Common myeloid progenitor, CD34-positive (primary cell): ENCODE measurements around the gene HEXIM1.
A peak's percentile ranks its signal among the peaks of the same experiment; 100 is the strongest.
"Not testable (repeated sequence)": the region's sequence is repeated elsewhere in the genome, so short reads cannot be mapped to it uniquely, and the experiment has no call there.

Source experiments
- CTCF ChIA-PET: fragments of 350-600 bp; sonication (Branson Sonifier 250); formaldehyde crosslinking; loops from one replicate; lab custom pipeline; 2021; ENCODE audit warnings: antibody characterized with exemption; lab: Charles Lee
- POLR2A ChIA-PET: fragments of 350-600 bp; sonication (Branson Sonifier 250); formaldehyde crosslinking; loops from one replicate; lab custom pipeline; 2021; ENCODE audit warnings: antibody characterized with exemption; lab: Charles Lee
- DNase-seq, 3 donors: peaks; one replicate each; pipeline versions ENCODE4 v3.0.0 to v3.0.0-alpha.2; 2013
- H3K27ac ChIP-seq, 2 experiments: 1 replicate in 1 of 2; 2 replicates in 1 of 2; pipeline ENCODE4 v1.7.0; 2013; ENCODE audit warnings: inconsistent platforms in 2 of 2, low read length in 2 of 2, mild to moderate bottlenecking in 2 of 2, low read depth in 1 of 2, moderate library complexity in 1 of 2; ENCODE audit not compliant: severe bottlenecking in 2 of 2, insufficient read depth in 1 of 2, poor library complexity in 1 of 2
- H3K27me3 ChIP-seq, 5 experiments: replicated peaks in 2 of 5; 1 replicate in 3 of 5; 2 replicates in 2 of 5; pipeline versions ENCODE4 v1.6.1 to v1.7.0; 2013; ENCODE audit warnings: low read length in 4 of 5, mild to moderate bottlenecking in 2 of 5, moderate library complexity in 2 of 5, inconsistent platforms in 1 of 5; ENCODE audit not compliant: insufficient read depth in 5 of 5, control insufficient read depth in 4 of 5
- H3K36me3 ChIP-seq, 4 experiments: 1 replicate in 2 of 4; 2 replicates in 2 of 4; pipeline versions ENCODE4 v1.6.1 to v1.7.0; 2013; ENCODE audit warnings: low read length in 3 of 4, control low read depth in 1 of 4, mild to moderate bottlenecking in 1 of 4; ENCODE audit not compliant: control insufficient read depth in 4 of 4, insufficient read depth in 4 of 4
- H3K4me1 ChIP-seq, 4 experiments: 1 replicate in 3 of 4; 2 replicates in 1 of 4; pipeline versions ENCODE4 v1.6.1 to v1.7.1; 2013; ENCODE audit warnings: low read length in 3 of 4, mild to moderate bottlenecking in 3 of 4, control low read depth in 1 of 4, inconsistent platforms in 1 of 4, moderate library complexity in 1 of 4; ENCODE audit not compliant: control insufficient read depth in 4 of 4, insufficient read depth in 4 of 4; ENCODE audit errors: control extremely low read depth in 1 of 4
- H3K4me3 ChIP-seq, 7 experiments: 1 replicate in 4 of 7; 2 replicates in 3 of 7; pipeline versions ENCODE4 v1.5.1 to v1.7.0; 2013; ENCODE audit warnings: mild to moderate bottlenecking in 7 of 7, low read length in 6 of 7, moderate library complexity in 6 of 7, inconsistent platforms in 2 of 7, low read depth in 2 of 7, control low read depth in 1 of 7; ENCODE audit not compliant: insufficient read depth in 4 of 7, control insufficient read depth in 1 of 7; ENCODE audit errors: extremely low read depth in 1 of 7
- H3K9me3 ChIP-seq, 5 experiments: 1 replicate in 4 of 5; 2 replicates in 1 of 5; pipeline versions ENCODE4 v1.6.1 to v1.7.1; 2013; ENCODE audit warnings: low read length in 4 of 5, mild to moderate bottlenecking in 2 of 5, inconsistent platforms in 1 of 5, low read depth in 1 of 5, moderate library complexity in 1 of 5; ENCODE audit not compliant: control insufficient read depth in 4 of 5, insufficient read depth in 2 of 5; ENCODE audit errors: control extremely low read depth in 1 of 5
- WGBS: methylation state at CpG from one replicate; pipeline ENCODE4 v1.1.5; 2013; ENCODE audit not compliant: insufficient coverage; 5-methylcytosine and 5-hydroxymethylcytosine counted together

The HEXIM1 gene

DNA sequence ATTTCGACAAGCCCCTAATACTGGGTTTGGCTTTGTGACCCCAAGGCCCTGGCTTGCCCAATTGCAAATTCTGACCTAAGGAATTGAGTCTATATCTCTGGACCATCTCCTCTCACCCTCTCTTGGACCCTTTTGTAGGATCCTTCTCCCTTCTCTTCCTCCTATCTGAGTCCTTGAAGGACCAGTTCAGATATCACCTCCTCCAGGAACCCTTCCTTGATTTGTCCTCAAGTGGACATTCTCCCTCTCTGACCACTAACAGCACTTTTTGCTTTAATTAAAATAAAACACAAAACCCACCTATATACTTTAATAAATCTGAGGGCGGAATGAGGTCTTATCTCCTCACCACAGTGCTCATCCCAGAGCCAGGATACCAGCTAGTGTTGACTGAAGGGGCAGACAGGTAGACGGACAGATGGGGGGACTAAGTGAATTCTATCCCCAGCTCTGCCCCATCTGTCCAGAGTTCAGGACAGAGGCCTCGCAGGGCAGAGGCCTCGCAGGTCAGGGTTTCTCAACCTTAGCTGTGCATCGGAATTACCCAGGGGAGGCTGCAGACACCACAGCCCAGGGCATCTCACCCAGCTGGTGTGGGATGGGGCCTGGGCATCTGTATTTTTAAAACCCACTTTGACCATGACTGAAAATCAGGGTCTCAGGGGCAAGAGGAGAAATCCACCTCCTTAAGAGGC, 25.1 kb upstream of the HEXIM1 start:
- H3K27ac ChIP-seq = no peak overlapping the region
- peaks cover 0 to 30% (median 7%) of the 10 kb centered on the region in 5 experiments for H3K27me3 ChIP-seq
- no peaks in the 10 kb centered on the region for H3K9me3 ChIP-seq
- CTCF ChIA-PET = interaction anchor here (1.0 to 1.3 kb wide), 2 partner anchors 14 to 24 kb away, joined by 3 read pairs; no protein-coding TSS in a partner anchor
- POLR2A ChIA-PET = no interaction called here
- 97% methylated on average over 5 of the region's 6 CpGs for WGBS
- H3K4me1 ChIP-seq = peaks cover 0 to 12% (median 7%) of the 10 kb centered on the region in 4 experiments
- no peak overlapping the region for H3K4me3 ChIP-seq
- no peaks in the 10 kb centered on the region for H3K36me3 ChIP-seq
- no peak for DNase-seq

DNA sequence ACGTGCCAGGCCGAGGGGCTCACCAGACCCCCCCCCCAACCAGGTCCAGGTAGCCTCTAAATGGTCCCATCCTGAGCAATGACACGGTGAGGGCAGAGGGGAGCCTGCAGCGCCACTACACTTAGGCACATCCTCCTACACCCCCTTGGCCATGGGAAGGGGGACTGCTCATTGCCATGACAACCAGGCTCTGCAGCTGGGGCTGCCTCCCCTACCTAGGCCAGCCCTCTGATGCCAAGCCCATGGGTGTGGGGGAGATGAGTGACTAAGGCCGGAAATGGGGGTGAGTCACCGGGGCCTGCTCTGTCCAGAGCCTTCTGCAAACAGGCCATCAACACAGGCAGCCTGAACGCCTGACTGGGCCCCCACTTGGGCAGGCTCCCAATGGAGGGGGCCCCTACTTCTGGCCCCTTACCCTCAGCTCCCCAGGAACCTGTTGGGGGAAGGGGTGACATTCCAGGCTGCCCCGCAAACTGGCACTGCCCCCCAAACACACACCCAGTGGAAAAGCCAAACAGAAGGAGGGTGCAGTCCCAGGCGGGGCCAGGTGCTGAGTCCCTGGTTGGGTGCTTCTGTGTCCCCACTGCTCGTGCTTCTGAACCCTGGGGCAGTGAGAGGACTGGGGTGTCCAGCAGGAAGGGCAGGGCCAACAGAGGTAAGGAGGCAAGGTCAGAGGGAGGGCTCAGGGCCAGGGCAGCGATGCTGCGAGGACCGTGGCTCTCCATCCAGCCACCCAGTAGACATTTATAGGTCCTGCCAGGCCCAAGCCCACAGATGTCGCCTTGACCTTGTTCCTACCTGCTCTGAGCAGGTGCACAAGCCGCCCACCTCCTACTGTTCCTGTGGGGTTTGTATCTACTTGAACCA, 24.1 kb upstream of the HEXIM1 start:
- H3K27me3 ChIP-seq = peaks cover 0 to 29% (median 7%) of the 10 kb centered on the region in 5 experiments
- peaks cover 0 to 12% (median 7%) of the 10 kb centered on the region in 4 experiments for H3K4me1 ChIP-seq
- 91% methylated on average over 7 of the region's 15 CpGs for WGBS
- POLR2A ChIA-PET = interaction anchor here (0.5 kb wide), 1 partner anchor 1034 kb away, joined by 4 read pairs; no protein-coding TSS in a partner anchor
- H3K9me3 ChIP-seq = no peaks in the 10 kb centered on the region
- peak; percentile 61 to 91 (median 86) for DNase-seq
- CTCF ChIA-PET = interaction anchor here (1.0 to 1.3 kb wide), 2 partner anchors 15 to 25 kb away, joined by 3 read pairs; no protein-coding TSS in a partner anchor
- H3K27ac ChIP-seq = peak overlapping the region in 1 of 2 experiments; percentile 7
- H3K4me3 ChIP-seq = no peak overlapping the region
- H3K36me3 ChIP-seq = no peaks in the 10 kb centered on the region

DNA sequence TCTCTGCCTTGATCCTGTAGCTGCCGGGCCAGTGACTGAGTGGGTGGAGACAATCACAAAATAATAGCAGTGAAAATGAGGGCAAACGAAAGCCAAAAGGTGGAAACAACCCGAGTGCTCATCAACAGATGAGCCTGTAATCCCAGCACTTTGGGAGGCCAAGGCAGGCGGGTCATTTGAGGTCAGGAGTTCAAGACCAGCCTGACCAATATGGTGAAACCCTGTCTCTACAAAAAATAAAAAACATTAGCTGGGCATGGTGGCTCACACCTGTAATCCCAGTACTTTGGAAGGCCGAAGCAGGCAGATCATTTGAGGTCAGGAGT, 23.5 kb upstream of the HEXIM1 start:
- Histone ChIP-seq H3K27me3 (peaks cover 0 to 23% (median 7%) of the 10 kb centered on the region in 5 experiments), H3K4me1 (peaks cover 0 to 12% (median 7%) of the 10 kb centered on the region in 4 experiments), H3K27ac (peak overlapping the region in 1 of 2 experiments; percentile 7)
- WGBS = 90% methylated on average over 4 of the region's 5 CpGs
- POLR2A ChIA-PET = interaction anchor here (0.5 kb wide), 1 partner anchor 1034 kb away, joined by 4 read pairs; no protein-coding TSS in a partner anchor
- CTCF ChIA-PET, H3K4me3 ChIP-seq, DNase-seq, H3K36me3 ChIP-seq, H3K9me3 ChIP-seq: not testable (repeated sequence)

DNA sequence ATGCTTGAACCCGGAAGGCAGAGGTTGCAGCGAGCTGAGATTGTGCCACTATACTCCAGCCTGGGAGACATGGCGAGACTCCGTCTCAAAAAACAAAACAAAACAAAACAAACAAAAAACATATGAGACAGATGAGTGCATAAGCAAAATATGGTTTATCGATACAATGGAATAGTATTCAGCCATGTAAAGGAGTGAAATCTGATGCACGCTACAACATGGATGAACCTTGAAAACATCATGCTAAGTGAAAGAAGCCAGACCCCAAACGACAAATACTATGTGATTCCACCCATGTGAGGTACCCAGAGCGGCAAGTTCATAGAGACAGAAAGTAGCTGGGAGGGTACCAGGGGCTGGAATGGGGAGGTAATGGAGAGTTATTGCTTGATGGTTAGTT, 22.8 kb upstream of the HEXIM1 start:
- H3K4me3 ChIP-seq = no peak overlapping the region
- no peak for DNase-seq
- WGBS = 100% methylated on average over 4 of the region's 8 CpGs
- H3K27me3 ChIP-seq = peaks cover 0 to 16% (median 5%) of the 10 kb centered on the region in 5 experiments
- H3K36me3 ChIP-seq = no peaks in the 10 kb centered on the region
- POLR2A ChIA-PET = interaction anchor here (0.6 kb wide), 1 partner anchor 78 kb away, joined by 3 read pairs; no protein-coding TSS in a partner anchor
- no peaks in the 10 kb centered on the region for H3K9me3 ChIP-seq
- CTCF ChIA-PET = no interaction called here
- H3K27ac ChIP-seq = no peak overlapping the region
- H3K4me1 ChIP-seq = peaks cover 0 to 12% (median 7%) of the 10 kb centered on the region in 4 experiments

DNA sequence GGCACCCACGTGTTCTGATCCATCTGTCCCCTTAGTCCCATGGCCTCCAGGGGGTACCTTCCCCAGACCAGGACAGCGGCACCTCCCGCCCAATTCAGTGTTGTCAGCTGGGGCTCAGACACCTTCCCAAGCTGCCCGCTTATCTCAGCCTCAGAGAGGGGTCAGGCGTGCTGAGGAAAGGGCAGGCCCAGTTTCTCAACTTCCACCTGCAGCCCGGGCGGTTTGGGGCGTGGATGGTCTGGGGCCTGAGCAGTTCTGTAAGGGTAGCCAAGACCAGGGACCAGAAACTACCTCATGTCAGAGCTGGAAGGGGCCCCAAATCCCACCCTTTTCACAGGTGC, 21.1 kb upstream of the HEXIM1 start:
- H3K27ac ChIP-seq = no peak overlapping the region
- CTCF ChIA-PET = no interaction called here
- peaks cover 0 to 20% (median 11%) of the 10 kb centered on the region in 4 experiments for H3K4me1 ChIP-seq
- WGBS = 88% methylated on average over 5 of the region's 8 CpGs
- POLR2A ChIA-PET = no interaction called here
- H3K36me3 ChIP-seq = no peaks in the 10 kb centered on the region
- DNase-seq = no peak
- H3K4me3 ChIP-seq = no peak overlapping the region
- H3K27me3 ChIP-seq = peaks cover 0 to 1% (median 0%) of the 10 kb centered on the region in 5 experiments
- H3K9me3 ChIP-seq = no peaks in the 10 kb centered on the region

DNA sequence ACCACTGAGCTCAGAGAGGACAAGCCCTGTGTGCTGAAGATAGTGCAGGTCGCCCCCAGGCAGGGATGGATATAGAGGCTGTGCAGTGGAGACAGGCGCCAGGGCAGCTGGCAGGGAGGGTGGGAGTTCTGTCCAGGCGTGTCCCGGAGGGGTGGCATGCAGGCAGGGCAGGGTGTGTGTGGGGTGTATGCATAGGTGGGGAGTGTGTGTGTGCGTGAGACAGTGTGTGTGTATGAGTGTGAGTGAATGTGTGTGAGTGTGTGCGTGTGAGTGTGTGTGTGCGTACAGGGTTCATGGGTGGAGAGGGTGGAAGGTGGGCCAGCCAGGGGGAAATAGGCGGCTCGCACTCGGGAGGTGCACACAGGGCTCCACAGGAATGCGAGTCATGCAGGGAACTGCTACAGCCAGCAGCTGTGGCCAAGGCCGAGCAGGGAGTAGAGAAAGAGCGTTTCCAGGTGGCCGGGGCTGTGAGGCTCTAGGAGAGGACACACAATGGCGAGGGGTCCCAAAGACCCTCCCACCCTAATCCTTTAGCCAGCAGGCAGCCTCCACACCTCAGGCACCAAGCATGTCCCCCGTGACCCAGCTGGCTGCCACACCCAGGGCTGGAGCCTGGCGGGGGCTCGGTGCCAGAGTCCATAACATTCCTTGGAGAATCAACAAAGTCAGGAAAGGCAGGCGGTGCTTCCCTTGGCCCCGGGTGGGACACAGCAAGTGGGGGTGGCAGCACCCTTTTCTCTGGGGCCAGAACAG, 20.6 kb upstream of the HEXIM1 start:
- ChIA-PET CTCF (interaction anchor here (0.9 kb wide), 1 partner anchor 22 kb away, joined by 3 read pairs; no protein-coding TSS in a partner anchor), POLR2A (no interaction called here)
- no peak overlapping the region for H3K27ac ChIP-seq
- H3K4me3 ChIP-seq = no peak overlapping the region
- peaks cover 0 to 1% (median 0%) of the 10 kb centered on the region in 5 experiments for H3K27me3 ChIP-seq
- WGBS = 88% methylated on average over 20 of the region's 20 CpGs
- H3K36me3 ChIP-seq = no peaks in the 10 kb centered on the region
- no peaks in the 10 kb centered on the region for H3K9me3 ChIP-seq
- peaks cover 0 to 23% (median 14%) of the 10 kb centered on the region in 4 experiments for H3K4me1 ChIP-seq
- no peak for DNase-seq
